CD4-positive, alpha-beta T cell treated with Interleukin-15 for 4 hours (primary cell): ENCODE data around the gene ARHGEF2.
"Not testable (repeated sequence)": the region's sequence is repeated elsewhere in the genome, so short reads cannot be mapped to it uniquely, and the experiment has no call there.

Experiments used
- DNase-seq: peaks from one replicate; pipeline ENCODE4 v3.0.0-alpha.2; 2020; ENCODE audit warnings: low spot score

Gene ARHGEF2

GRCh38 chr1:155942578-155943141 lies 35.7 kb downstream of the ARHGEF2 start:
- DNase-seq, result no peak

DNA sequence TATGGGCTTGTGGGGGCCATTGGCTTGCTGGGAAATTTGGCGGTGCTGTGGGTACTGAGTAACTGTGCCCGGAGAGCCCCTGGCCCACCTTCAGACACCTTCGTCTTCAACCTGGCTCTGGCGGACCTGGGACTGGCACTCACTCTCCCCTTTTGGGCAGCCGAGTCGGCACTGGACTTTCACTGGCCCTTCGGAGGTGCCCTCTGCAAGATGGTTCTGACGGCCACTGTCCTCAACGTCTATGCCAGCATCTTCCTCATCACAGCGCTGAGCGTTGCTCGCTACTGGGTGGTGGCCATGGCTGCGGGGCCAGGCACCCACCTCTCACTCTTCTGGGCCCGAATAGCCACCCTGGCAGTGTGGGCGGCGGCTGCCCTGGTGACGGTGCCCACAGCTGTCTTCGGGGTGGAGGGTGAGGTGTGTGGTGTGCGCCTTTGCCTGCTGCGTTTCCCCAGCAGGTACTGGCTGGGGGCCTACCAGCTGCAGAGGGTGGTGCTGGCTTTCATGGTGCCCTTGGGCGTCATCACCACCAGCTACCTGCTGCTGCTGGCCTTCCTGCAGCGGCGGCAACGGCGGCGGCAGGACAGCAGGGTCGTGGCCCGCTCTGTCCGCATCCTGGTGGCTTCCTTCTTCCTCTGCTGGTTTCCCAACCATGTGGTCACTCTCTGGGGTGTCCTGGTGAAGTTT lies 36.4 kb downstream of the ARHGEF2 start:
- no peak for DNase-seq

DNA sequence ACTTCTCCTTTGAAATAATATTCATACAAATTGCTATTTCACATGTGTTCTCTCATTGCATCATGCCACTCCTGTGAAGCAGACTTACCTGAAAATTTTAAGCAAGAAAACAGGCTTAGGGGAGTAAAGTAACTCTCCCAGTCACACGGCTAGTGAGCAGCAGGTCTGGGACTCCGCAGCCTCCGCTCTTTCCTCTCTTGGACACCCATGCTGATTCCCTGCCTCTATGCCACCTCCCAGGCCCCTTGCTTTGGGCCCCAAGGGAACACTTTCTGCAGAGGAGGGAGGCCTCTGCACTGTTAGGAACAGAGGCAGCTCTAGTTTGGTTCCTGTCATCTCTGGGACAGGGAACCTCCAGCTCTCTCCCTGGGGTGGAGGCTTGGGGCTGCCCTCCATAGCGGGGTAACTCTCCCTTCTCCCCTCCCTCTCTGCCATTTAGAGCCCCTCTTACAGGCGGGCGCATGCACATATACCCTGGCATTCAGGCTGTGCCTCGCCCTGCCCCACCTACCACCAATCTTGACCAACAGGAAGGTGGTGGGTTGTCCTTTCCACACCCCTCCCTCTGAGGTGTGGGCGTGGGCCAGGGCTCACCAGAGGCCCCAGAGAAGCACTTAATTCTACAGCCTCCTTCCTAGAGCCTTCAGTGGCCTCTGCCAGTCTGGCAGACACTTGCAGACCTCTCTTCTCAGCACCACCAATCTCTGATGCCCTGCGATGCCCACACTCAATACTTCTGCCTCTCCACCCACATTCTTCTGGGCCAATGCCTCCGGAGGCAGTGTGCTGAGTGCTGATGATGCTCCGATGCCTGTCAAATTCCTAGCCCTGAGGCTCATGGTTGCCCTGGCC lies 37.1 kb downstream of the ARHGEF2 start, which contains the start of gene RXFP4:
Gene RXFP4 (plus strand): TSS at position 646 of the 852 bp plus-strand sequence. CDS start 72 bp downstream, at position 718.
- DNase-seq, result no peak

DNA sequence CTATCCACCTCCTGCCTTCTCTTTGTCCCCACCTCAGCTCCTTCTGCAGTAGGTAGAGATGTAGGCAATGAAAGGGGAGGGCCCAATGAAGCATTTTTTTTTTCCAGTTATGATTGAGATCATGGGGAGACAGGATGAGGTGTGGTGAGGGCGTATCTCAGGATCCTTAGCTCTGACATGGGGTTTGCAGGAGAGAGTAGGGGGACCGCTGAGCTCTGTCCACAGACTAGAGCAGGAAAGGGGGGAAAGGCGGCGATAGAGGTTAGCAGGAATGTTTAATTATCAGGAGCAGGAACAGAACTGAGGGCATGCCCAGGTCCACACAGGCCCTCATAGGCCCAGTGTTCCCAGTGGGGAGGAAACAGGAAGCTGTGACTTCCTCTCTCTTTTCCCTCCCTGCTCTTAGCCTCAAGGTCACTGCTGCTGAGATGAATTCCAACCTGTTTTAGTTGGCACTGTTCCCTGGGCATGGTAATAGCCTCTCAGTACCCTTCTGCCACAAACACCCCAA lies 37.8 kb downstream of the ARHGEF2 start:
- no peak for DNase-seq

DNA sequence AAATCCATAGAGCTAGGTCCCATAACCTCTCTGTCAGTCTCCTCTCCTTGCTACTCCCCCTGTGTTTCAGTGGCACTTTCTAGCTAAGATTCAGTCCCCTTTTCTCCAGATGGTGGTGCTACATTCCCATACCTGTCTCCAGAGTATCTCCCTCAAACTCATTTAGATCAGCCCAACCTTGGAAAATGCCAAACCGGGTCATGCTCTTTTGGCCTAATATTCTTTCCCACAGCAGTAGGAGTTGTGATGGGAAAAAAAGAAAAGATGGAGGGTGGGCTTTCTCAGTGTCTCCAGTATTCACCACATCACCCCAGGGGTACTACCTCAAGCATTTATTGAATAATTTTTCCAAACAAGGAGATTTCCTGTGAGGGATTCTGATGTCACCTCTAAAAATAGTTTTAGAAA lies 40.1 kb downstream of the ARHGEF2 start:
- DNase-seq, result peak; percentile 59

- DNase-seq, result no peak
Measured at GRCh38 chr1:155934936-155935590, 43.3 kb downstream of the ARHGEF2 start.

GRCh38 chr1:155934097-155934935 lies 44.0 kb downstream of the ARHGEF2 start, which contains the start of gene KHDC4:
Gene KHDC4, minus strand, starts transcription at chr1:155934413. Its CDS starts 40 bp downstream, at chr1:155934373.
- peak; percentile 97 for DNase-seq

DNA sequence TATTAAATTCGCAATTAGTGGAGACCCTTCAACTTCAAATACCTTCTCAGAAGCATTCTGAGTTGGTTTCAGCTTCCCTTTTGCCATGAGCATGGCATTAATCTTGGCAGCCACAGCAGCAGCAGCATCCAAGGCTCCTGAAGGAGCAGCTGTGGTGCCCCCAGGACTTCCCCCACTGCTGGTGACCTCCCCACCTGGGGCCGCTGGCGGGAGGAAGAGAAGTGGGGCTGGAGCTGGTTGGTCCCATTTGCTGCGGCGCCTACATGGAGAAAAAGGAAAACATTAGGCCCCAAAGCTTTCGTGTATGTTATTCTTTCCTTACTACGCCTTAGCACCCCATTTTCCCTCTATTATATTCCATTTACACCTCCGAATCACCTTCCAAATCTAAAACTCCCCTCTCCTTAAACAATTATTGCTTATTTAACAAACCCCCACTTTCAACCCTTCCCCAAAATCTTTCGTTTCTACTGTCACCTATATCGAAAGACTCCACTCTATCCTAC lies 44.7 kb downstream of the ARHGEF2 start:
- no peak for DNase-seq

DNA sequence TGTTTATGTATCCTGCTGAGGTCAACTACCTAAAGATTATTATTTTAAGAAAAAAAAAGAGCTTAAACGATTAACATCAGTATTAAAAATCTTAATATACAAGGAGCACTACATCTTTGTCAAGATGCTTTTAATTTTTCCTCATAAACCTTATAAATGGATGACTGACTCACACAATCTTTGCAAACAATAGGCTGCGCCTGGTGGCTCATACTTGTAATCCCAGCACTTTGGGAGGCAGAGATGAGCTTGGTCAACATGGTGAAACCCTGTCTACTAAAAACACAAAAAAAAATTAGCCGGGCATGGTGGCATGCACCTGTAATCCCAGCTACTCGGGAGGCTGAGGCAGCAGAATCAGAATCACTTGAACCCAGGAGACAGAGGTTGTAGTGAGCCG lies 45.9 kb downstream of the ARHGEF2 start:
- DNase-seq, result no peak

GRCh38 chr1:155932081-155932480 lies 46.3 kb downstream of the ARHGEF2 start:
- DNase-seq, result no peak

DNA sequence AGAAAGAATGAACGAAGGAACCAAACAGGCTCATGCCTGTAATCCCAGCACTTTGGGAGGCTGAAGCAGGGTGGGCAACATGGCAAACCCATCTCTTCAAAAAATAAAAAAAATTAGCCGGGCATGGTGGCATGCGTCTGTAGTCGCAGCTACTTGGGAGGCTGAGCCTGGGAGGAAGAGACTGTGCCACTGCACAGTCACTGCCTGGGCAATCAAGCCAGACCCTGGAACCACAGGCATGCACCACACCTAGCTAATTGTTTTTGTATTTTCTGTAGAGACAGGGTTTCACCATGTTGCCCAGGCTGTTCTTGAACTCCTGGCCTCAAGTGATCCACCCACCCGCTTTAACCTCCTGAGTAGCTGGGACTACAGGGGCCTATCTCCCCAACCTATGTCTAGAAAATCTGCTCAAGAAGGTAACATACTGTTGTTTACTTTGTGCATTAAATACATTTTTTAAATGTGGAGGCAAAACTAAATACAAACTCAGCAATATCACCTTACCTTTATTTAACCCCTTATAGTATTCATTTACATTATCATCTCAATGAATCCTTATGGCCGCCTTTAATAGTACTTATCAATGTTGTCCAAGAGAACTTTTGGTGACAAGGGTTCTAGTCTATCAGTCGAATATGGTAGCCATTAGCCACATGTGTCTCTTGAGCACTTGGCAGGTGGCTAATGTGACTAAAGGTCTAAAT lies 46.9 kb downstream of the ARHGEF2 start:
- DNase-seq, result no peak

DNA sequence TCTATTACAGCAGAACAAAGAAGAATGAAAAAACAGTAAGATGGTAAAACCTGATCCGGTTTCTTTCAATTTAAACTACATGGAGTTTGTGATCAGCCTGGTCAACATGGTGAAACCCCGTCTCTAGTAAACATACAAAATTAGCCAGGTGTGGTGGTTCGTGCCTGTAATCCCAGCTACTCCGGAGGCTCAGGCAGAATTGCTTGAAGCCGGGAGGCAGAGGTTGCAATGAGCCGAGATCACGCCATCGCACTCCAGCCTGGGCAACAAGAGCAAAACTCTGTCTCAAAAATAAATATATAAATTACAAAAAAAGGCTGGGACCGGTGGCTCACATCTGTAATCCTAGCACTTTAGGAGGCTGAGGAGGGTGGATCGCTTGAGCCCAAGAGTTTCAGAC lies 47.6 kb downstream of the ARHGEF2 start:
- not testable (repeated sequence) for DNase-seq

DNA sequence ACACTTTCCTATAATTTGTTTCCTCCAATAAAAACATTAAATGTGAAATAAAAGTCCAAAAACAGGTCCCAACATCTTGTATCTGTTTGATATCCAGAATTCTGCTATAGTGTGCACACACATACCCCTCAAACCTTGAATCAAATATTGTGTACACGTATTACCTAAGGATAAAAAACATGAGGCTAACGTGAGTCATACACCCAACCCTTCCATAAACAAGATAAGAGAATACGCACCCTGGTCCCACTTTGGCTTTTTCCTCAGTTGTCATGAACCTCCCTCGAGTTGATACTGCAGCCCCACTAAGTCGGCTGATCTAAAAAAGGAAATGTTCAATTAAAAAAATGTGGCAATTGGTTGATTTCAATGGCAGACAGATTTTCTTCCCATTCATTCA lies 49.3 kb downstream of the ARHGEF2 start:
- no peak for DNase-seq

- DNase-seq, result no peak
Measured at GRCh38 chr1:155925506-155925905, 52.8 kb downstream of the ARHGEF2 start.

GRCh38 chr1:155920717-155921116 lies 57.6 kb downstream of the ARHGEF2 start:
- DNase-seq, result no peak

DNA sequence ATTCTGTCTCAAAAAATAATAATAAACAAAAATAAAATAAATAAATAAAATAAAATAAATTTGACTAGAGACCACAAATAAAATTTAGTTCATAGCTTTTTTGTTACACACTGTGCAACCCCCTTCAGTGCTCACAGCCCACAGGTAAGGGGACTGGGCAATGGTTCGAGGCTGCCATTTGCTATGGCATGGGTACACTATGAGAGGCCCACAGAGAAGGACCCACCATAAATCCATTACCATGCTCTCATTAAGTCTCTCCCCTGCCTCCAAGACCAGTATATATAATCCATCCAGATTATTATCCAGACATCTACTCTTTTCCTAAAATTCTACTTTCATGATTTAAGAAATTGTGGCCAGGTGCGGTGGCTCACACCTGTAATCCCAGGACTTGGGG lies 58.5 kb downstream of the ARHGEF2 start:
- no peak for DNase-seq

DNA sequence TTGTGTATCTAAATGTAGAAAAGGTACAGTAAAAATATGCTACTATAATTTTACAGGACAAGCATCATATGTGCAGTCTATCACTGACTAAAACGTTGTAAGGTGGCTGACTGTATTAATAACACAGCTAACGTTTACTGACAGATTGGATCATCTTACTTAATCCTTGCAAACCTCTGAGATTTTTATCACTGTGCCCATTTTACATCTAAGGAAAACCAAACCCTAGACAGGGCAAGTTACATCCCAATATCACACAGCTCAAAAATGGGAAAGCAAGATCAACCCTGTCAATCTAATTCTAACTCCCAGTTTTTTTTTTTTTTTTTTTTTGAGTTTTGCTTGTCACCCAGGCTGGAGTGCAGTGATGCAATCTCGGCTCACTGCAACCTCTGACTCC lies 59.7 kb downstream of the ARHGEF2 start:
- no peak for DNase-seq

DNA sequence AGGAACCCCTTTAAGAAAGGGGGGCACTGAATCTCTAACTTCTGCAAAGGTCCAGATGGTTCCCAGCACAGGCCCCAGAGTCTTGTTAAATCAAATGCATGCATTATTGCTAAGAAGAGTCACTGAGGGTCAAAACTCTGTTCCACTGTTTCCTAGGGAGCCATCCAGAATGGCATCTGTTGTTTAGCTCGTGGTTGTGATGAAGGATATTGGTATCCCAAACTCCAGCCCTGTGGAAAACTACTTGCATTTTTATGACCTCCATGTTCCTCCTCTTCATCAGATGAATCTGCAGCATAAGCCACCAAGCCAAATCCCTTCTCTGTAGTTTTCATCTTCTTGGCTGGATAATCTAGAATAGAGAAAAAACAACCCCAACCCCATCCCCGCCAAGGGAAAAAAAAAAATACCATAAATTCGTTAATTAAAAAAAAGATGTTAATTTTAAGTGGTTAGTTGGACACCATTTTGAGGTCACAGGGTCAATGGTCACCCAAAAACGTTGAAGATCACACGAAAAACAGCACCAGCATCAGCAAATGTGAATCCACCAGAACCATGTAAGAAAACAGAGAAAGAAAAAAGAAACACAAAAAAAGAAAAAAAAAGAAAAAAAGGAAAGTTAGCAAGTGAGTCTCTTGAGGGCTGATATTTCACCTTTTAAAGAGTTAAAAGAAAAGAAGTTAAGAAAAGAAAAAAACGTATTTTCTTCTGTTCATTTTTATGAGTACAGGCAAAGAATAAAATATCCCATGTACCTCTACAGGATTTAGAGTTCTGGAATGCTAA lies 64.2 kb downstream of the ARHGEF2 start:
- no peak for DNase-seq

DNA sequence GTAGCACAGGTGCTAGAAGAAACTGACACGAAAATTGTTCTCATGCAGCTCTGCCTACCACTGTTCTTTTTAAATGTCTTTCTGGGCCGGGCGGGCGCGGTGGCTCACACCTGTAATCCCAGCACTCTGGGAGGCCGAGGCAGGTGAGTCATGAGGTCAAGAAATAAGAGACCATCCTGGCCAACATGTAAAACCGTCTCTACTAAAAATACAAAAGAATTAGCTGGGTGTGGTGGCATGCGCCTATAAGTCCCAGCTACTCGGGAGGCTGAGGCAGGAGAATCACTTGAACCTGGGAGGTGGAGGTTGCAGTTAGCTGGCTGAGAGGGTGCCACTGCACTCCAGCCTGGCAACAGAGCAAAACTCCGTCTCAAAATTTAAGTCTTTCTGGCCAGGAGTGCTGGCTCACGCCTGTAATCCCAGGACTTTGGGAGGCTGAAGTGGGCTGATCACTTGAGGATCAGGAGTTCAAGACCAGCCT lies 66.3 kb downstream of the ARHGEF2 start:
- no peak for DNase-seq
